CD4-positive, alpha-beta T cell treated with Interleukin-6 at 100 ng/mL for 8 hours (primary cell): ENCODE results near the gene TULP3.

Experiments
- DNase-seq: peaks from one replicate; pipeline ENCODE4 v3.0.0-alpha.2; 2020; ENCODE audit warnings: mixed read lengths, low spot score

The TULP3 gene

DNA sequence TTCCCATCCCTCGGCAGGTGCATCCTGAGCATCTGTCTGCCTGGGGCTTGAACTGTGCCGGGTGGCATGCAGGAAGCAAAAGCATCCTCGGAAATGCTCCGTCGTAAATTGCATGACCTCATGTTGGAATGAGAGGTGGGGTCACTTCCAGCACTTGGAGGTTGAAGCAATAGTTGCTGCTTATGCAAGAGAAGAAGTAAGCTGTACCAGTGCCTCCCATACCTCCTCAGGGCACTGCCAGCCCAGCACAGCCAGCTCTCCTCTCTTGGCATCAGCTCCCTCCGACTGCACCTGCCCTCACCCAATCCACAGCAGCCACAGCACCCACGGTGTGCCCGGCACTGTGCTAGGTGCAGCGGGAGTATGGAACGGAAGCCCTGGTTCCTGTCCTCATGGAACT, 80.1 kb downstream of the TULP3 start:
- DNase-seq: no peak

DNA sequence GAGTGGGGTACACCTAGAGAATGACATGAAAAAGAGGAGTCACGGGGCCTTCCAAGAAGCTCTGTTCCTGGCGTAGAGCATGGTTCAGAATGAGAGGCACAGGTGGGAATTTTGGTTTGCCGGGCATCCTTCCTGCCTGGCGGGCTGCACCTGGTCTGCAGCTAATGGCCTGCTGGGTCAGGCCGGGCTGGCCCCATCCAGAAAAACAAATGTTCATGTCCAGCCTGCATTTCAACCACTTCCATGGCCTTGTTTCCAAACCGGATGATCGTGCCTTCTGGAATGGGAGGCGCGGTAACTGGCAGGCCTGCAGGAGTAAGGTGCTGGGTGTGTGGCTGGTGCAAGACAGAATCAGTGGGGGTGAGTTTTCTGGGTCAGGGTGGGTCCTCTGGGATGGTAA, 82.9 kb downstream of the TULP3 start:
- DNase-seq: no peak

DNA sequence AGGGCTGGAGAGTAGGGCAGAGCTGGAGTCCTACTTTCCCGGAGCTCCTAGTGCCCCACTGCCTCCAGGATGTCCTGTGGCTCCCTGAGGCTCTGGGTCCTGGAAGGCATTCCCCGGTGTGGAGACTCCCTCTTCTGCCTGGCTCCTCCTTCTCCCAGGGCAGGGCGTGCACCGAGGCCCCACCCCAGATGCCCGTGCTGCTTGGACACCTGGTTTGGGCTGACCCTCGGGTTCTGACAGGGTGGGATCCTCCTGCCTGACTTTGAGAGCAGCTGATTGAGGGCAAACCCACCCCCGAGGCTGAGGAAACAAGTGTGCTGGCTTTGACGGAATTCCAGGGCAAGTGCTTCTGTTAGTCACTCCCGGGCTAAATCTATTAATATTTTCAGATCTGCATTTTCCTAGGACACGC, 83.9 kb downstream of the TULP3 start:
- no peak for DNase-seq

DNA sequence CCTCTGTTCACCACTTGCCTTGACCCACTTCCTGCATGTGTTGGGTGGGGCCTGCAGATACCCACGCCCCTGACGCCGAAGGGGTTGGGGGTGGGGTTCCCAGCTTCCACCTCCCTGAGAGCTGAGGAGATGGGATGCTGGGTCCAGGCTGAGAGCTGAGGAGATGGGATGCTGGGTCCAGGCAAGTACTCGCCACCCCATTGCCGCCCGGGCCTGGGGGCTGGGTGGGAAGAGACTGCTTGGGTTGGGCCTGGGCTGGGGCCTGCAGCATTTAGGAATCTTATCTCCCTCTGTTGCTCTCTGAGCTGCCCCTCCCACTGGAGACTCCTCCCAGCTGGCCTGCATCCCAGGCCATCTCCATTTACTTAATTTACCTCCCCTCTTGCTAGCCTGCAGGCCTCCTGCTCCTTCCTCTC, 85.9 kb downstream of the TULP3 start:
- no peak for DNase-seq

DNA sequence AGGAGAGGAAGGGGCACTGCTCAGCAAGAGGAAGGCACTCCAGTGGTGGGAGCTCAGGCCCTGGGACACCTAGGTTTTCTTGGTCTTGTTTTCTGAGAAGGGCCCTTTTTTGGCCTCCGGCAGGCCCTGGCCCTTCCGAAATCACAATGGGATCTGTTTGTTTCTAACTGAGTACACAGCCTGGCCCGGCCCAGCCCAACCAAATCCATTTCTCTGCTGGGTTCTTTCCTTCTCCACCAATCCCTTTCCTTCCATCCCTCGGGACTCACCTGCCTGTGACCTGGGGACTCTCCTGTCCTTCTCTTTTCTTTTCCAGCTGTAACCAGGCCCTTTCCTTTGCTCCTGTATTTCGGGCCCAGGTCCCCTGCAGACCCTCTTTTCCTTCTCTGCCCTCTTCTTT, 87.1 kb downstream of the TULP3 start:
- DNase-seq: no peak

DNA sequence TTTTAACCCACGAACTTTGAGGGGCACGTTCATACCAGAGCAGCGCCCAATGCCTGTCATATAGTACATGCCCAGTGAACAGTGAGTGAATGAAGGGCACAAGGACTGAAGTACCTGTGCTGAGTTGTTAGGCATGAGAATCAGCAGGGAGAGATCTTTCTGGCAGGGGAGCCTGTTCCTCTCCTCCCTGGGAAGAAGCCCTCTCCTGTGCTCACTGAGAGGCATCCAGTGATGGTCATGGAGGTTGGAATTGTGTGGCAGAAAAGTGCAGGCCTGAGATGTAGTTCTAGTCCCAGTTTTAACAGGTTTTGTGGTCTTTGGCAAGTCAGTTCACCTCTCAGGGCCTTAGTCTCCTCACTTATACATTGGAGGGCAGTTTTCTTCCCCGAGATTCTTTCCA, 89.1 kb downstream of the TULP3 start:
- DNase-seq: no peak

DNA sequence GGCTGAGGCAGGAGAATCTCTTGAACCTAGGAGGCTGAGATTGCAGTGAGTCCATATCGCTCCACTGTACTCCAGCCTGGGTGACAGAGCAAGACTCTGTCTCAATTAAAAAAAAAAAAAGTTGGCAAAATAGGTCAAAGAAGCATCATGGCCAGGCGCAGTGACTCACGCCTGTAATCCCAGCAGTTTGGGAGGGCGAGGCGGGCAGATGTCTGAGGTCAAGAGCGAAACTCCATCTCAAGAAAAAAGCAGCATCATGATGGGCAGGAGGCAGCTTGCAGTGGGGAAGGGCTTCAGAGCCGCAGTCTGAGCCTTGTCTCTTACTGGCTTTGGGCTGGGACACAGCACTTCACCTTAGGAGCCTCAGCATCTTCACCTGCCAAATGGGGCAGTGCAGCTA, 89.9 kb downstream of the TULP3 start:
- DNase-seq: no peak

DNA sequence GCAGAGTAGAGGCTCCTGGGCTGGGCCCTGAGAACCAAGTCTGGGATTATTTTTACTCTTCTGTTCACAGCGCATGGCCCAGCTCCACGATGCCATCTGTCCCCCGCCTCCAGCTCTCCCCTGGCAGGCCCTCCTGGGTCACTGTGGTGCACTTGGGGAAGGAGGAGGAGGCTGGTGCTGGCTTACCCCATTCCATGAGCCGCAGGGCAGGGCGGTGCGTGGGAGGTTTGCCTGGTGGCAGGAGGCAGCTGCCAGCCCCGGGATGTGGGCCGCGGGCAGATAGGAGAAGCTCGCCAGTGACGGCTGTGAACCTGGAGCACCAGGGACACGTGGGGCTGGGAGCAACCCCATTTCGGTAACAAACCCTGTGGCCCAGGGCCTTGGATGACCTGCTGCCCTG, 91.7 kb downstream of the TULP3 start:
- DNase-seq: no peak

DNA sequence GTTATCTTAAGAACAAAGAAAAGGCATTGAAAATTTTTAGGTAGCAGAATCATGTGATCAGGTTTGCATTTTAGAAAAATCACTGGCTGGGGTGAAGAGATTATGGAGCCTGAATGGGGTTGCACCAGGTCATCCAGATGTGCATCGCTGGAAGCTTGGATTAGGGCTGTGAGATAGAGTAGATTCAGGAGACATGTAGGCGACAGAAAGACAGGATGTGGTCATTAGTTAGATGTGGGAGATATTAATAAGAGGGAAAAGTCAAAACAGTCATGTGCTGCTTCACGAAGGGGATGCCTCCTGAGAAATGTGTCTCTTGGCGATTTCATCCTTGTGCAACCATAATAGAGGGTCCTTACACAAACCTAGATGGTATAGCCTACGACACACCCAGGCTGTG, 93.6 kb downstream of the TULP3 start:
- no peak for DNase-seq

DNA sequence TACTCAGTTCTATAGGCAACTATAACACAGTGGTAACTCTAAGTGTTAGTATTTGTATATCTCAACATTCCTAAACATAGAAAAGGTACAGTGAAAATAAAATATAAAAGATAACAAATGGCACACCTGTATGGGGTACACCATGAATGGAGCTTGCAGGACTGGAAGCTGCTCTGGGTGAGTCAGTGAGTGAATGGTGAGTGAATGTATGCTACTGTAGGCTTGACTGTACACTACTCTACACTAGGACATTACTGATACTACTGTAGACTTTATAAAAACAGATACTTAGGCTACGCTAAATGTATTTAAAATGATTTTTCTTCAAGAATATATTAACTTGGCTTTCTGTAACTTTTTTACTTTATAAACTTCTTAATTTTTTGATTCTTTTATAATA, 94.0 kb downstream of the TULP3 start:
- no peak for DNase-seq

DNA sequence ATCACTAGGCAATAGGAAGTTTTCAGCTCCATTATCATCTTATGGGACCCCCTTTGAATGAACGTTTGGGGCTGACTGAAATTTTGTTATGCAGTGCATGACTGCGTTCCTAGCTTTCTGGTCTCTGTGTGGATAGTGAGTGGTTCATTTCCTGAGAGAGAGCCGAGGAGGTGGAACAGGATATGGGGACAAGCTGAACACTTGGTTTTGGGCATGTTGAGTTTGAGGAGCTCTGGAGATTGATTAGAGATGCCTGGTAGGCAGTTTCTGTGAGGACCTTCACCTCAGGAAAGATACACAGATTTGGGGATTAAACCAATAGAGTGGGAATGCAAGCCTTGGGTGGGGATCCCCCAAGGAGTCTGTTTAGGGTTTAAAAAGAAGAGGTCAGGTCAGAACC, 96.2 kb downstream of the TULP3 start:
- no peak for DNase-seq

DNA sequence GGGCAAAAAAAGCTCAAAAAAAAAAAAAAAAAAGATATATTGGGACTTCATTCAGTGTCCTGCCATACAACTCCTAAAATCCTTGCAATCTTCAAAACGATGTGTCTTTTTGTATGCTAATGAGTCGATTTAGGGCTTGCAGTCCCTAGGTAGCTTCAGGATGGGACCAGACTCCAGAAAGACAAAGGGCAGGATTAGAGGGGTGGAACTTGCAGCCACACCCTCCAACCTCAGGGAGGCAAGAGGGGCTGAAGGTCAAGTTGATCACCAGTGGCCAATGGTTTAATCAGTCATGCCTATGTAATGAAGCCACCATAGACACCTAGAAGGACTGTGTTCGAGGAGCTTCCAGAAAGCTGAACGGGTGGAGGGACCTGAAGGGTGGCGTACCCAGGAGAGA, 97.8 kb downstream of the TULP3 start:
- DNase-seq: no peak
